CD4-positive, alpha-beta T cell treated with Interleukin-15 for 4 hours (primary cell): ENCODE data around the gene CD6.
"Not testable (repeated sequence)": the region's sequence is repeated elsewhere in the genome, so short reads cannot be mapped to it uniquely, and the experiment has no call there.

Source experiments
- DNase-seq: peaks from one replicate; pipeline ENCODE4 v3.0.0-alpha.2; 2020; ENCODE audit warnings: low spot score

CD6 gene

DNA sequence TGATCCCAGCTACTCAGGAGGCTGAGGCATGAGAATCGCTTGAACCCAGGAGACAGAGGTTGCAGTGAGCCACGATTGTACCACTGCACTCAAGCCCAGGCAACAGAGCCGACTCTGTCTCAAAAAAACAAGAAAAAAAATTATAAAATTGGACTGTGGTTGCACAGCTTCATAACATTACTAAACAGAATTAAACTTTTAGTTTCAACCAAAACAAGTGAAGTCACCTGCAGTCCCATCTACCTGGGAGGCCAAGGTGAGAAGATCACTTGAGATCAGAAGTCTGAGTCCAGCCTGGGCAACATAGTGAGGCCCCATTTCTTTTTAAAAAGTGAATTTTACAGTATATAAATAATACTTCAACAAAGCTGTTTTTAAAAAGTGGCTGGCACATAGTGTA is 83.0 kb downstream of the CD6 start:
- no peak for DNase-seq

DNA sequence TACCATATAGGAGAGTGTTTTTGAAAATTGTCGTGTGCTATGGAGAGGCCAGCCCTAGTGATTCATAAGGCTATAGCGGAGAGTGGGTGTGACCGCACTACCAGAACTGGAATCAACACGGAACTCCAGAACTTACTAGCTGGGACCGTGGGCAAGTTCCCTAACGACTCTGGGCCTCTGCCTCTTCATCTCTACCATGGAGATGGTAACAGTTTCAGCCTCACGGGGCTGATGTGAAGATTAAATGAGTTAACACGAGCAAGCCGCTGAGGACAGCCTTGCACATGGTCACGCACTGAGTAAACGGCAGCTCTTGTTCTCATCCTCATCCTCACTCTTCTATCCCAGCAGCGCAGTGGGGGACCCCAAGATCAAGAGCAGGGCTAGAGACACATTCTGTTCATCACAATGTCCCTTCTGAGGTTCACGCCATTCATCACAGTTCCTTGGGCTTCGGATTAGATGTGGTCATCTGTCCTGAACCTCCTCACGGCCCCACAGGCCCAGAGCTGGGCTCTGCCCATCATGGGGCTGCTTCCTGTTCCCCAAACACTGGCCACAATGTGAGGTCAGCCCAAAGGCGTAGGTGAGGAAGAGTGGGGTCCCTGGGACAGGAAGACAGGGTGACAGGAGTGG is 83.6 kb downstream of the CD6 start:
- DNase-seq: no peak

DNA sequence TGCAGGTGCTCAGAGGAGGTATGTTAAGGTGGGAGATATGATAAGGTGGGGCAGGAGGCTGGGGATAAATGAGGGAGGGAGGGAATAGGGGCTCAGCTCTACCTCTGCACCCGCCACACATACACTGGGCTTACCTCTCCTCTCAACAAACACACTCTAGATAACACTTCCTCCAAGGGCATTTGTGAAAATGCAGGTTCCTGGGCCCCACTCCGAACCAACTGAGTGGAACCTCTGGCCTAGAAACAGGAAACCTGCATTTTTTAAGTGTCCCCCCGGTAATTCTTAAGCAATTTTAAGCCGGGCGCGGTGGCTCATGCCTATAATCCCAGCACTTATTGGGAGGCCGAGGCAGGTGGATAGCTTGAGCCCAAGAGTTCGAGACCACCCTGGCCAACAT is 84.3 kb downstream of the CD6 start:
- DNase-seq: no peak

DNA sequence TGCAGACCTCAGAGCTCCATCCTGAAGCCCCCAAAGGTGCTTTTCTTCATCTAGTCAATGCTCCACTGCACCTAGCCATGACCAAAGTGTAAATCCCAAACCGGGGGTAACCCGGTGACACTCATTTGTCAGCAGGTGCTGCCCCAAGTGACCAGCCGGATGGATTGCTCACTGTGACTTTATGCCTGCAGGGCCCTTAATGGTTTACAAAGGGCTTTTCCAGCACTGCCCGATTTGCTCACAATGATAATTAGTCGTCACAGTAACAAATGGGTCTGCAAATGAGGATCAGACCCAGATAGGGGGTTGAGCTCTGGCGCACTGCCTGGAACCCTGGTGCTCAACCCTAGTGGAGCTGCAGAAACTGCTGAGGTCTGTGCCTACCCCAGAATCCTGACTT is 85.1 kb downstream of the CD6 start:
- DNase-seq: no peak

DNA sequence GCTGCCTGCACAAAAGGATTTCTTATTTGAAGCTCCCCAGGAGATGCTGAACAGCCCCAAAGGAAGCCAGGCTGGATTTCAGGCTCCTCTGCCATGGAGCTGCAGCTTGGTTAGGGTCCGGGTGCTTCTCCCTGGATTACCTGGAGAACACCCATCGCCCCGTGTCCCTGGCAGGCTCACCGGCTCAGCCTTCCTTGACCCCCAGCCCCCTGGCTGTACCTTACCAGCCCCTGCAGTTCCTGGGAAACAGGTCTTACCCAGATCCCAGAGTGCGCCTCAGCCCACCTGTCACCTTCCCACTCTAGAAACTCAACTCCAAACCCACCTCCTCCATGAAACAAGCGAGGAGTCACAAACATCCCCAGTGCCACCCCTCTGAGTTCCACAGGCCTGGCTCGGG is 85.5 kb downstream of the CD6 start:
- no peak for DNase-seq

DNA sequence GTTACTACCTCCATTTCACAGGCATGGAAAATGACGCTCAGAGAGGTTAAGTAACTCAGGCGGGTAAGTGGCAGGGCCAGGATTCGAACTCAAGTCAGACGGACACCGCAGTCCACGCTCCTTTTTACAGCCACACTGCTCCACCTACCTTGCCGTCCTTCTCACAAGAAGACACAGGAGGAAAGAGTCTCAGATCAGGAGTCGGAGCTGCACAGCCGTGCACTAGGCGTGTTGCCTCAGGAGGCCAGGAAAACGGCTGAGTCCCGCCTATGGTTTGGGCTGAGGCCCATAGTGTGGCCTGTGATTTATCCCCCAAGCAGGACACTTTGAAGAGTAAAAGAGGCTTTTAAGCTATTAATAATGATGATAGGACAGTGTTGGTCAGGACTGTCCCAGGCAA is 86.1 kb downstream of the CD6 start:
- DNase-seq: no peak

DNA sequence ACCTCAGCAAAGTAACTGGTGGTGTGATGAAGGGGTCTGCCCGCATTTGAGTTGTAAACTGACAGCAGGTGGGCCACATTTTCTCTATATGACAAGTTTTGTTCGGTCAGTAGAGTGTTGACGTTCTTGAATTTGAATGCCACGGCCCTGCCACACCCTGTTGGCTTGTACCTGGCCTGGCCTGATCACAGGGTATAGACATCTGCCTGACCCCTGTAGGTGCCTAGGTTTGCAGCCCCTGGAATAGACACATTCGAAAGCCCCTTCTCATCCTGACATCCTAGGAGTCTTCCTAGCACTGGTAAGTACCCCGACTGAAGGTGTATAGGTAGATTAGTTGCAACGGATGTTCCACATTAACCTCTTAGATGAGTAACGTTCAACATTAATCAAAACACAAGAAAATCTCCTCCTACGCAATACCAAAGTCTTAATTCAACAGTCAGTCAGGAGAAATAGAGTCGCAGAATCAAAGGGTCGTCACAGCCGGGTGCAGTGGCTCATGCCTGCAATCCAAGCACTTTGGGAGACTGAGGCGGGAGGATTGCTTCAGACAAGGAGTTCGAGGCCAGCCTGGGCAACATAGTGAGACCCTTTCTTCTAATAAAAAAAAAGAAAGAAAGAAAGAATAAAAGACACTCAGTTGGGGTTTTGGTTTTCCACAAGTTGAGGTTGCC is 87.2 kb downstream of the CD6 start:
- no peak for DNase-seq

DNA sequence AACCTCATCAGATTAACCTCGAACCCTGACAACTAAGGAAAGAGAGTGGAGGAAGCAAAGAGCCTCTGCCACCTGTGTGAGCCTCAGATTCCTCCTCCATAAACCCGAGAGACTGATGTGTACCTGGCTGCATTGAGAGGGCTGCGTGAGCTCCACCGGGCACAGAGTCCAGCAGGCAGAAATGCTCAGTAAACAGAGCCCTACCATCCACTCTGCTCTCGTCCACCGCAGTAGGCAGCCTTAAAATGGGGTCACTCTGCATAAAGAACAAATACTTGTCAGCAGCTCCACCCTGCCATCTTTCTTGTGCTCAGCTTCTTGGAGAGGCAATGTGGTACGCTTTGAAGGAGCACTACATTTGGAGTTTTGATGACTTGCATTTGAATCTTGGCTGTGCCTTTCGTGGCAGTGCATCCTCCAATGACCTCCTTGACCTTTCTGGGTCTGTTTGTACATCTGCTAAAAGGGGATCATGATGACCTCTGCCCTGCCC is 87.8 kb downstream of the CD6 start:
- DNase-seq: no peak

DNA sequence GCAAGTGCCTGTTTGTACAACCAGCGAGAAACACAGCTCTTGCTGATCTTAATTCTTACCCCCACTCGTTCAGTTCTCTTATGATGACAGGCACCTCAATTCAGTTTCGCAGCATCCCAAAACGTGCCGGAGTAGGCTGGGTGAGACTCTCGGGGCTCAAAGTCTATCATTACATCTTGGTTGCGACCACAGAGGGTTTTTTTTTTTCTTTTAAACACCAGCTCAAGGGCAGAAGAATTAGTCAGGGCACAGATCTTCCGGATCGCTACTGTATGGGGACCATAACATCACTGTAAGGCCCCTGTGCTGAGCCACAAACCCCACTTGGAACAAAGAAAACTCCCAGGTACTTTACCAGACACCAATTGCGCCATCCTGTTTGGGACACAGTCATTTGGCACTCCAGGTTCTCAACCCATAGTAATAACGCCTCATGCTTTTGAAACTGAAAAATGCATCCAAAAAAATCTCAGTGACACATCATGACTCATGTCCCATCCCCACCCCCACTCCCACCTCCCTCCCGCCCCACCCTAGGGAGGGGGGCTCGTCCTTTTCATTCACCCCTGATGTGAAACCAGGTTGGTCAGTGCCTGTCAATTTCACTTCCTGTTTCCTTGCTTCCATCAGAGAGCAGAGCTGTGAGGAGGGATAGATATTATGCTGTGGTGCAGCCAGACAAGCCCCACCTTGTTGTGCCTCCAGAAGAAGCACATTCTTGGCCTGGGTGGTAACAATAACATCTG is 89.8 kb downstream of the CD6 start:
- DNase-seq: peak; percentile 86

DNA sequence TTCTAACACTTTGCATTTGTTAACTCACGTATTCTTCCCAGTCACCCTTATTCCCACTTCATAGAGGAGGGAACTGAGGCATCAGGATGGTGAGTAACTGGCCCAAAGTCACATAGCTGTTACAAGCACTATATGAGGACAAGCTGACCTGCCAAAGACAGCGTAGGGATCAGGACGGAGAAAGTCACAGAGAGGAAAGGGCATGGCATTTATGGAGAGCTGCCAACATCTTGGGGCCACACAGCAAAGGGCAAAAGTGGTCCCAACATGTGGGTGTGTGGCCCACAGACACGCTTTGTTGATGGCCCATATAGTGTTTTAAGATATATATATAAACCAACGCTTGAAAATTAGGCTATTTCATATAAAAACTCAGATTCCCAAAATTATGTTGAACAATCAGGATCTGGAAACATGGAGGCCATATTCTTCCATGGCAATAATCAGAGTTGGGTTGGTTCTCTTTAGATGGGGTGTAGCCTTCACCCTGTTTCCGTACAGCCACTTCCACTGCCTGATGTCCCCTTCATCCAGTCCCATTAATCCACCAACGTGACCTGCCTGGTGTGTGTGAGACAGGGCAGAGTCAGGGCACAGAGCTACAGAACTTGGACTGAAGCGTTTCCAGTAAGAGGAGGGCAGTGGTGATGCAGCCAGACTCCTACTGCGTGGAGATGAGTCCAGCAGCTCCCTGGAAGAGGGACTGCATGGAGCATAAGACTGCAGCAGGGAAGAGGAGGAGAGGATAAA is 90.9 kb downstream of the CD6 start:
- DNase-seq: no peak

DNA sequence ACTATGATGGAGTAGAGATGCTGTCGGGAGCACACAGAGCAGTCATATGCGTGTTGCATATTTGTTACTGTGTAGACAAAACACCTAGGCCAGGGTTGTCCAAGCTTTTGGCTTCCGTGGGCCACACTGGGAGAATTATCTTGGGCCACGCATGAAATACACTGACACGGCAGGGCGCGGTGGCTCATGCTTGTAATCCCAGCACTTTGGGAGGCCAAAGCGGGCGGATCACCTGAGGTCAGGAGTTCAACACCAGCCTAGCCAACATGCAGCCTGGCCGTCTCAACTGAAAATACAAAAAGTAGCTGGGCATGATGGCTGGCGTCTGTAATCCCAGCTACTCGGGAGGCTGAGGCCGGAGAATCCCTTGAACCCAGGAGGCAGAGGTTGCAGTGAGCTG is 93.8 kb downstream of the CD6 start:
- not testable (repeated sequence) for DNase-seq

DNA sequence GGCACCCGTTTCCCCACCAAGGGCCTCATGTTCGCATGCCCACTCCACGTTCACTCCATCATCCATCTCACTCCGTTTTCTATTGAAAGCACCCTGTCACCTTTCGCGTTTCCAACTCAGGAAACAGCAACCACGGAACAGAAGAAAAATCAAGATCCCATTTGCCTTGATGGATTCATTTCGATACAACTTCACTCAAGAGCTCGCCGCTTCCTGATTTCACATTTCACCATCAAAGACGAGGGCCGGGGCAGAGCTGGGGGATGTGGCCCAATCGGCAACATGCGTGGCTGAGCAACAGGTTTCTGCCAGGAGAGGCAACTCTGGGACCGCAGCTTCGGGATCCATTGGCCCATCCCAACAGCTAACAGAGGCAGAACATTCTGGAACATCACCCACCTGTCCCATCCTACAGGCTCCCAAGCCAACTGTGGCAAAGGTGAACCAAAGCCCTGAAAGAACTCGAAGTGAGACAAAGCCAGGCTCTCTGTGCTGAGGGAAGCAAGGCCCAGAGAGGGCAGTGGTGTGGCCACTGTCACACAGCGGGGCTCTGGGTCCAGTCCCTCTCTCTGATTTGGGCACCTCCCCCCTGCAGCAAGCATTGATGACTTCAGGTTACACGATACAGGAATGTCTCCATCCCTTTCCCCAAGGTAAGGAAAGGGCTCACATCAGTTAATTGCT is 94.6 kb downstream of the CD6 start:
- DNase-seq: peak; percentile 32

DNA sequence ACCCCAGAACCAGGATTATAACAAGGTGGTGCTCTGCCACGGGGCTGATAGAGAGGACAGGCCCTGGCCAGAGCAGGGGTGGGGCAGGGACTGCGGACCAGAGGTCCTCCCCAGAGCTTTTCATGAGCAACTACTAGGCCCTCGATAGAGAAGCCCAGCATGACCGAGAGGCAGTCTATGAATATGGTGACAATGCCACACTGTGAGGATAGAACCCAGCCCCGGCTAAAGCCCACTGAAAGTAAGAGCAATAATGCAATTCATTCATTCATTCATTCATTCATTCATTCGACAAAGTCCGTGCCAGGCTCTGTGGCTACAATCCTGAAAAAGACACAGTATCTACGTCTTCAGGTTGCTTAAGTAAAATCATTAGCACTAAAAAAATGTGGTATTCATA is 95.2 kb downstream of the CD6 start:
- no peak for DNase-seq

DNA sequence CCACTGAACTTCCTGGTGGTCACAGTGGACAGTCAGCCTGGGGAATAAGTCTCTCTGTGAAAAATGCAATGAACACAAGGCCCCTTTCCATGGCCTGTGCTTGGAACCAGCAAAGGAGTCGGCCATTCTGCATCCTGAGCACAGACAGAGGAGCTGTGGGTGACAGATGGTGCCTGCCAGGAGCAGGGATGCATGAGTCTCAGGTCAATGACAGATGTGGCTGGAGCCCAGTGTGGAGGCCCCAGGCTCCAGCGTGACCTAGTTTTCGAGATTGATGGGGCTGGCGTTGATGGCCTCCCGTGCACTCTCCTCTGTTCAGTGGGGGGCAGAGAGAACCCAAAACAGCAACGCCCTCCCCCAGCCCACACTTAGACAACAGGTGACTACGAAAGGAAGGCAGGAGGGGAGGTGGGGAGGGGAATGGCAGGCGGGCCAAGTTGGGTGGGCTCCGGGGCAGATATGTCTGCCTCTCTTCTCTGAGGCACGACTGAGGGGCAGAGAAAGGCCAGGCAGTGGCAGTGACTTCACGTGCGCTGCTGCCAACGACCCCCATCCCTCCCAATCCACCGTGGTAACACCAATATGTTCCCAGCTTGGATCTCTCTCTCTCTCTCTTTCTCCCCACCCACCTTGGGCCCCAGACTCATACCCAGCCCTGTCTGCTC is 96.4 kb downstream of the CD6 start:
- DNase-seq: no peak

DNA sequence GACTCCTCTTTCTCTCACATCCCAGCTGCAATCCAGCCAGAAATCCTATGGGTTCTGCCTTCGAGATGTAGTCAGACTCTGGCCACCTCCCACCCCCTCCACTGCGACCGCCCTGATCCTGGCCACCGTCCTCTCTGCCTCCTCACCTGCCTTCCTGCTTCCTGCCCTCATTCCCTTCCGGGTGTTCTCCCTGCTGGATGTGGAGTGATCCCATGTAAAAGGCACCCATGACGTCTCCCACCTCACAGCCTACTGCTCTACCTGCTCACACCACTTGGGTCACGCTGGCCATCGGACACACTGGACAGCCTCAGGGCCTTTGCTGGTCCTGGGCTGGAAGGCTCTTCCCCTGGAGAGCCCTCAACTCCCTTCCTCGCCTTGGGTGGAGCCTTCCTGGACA is 97.1 kb downstream of the CD6 start:
- no peak for DNase-seq

DNA sequence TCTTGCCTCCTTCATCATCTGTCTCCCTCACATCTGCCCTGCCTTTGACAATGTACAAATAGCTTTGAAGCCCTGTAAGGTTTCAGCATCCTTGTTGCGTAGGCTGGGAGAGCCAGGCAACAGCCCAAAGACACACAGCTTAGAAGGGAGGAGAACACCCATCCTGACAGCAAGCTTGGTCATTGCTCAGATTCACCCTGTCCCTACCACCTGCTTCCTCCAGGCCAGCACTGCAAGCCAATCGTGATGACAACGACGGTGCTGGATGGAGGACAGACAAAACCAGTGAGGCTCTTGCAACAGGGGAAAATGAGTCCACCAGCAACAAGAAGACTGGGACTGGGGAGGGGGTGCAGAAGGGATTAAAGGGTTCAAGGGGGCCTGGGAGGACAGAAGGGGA is 97.9 kb downstream of the CD6 start:
- DNase-seq: no peak
